Stimulated activated CD4-positive, alpha-beta T cell treated with anti-CD3 and anti-CD28 coated beads, Interleukin-15, amount 100 ng/mL, for 48 hours (primary cell): ENCODE results near the gene TNNC1.

Experiments used
- DNase-seq, 2 donors: peaks; one replicate each; pipeline ENCODE4 v3.0.0-alpha.2; 2020; ENCODE audit warnings: low read depth in 2 of 2

TNNC1 gene

GRCh38 chr3:52401551-52401950, 52.3 kb downstream of the TNNC1 start:
- DNase-seq, result no peak
